IMR-90 (cell line): ENCODE data around the gene SAA4. TPM values are rescaled to one million over a fixed set of nuclear protein-coding genes. Genes with fewer than 3 reads are reported as not detected.

Source experiments
- ATAC-seq: fragments of 200-7000 bp; cut with Tn5 transposase; 2 replicates; pipeline ENCODE4 v1.9.1; 2020; ENCODE audit warnings: low read depth, mild to moderate bottlenecking, moderate library complexity
- BruUV-seq: library from RNA; stranded (reverse); fragments of 400-500 nt; replicated peaks from 2 replicates; lab custom pipeline; 2021; lab: Mats Ljungman, UMichigan
- CTCF ChIA-PET: fragments of 300-600 bp; formaldehyde crosslinking; extraction: SDS; loops from one replicate; lab custom pipeline; 2021; ENCODE audit warnings: antibody characterized with exemption; lab: Yijun Ruan, JAX
- POLR2A ChIA-PET: fragments of 300-600 bp; sonication (Branson Sonifier 250); formaldehyde crosslinking; loops from one replicate; lab custom pipeline; 2022; ENCODE audit warnings: antibody characterized with exemption; ENCODE audit not compliant: unreplicated experiment; lab: Charles Lee
- DNase-seq: peaks from one replicate; pipeline ENCODE4 v3.0.0; 2013
- H2AFZ ChIP-seq: replicated peaks from 2 replicates; pipeline ENCODE3; 2013; ENCODE audit warnings: low read length, mild to moderate bottlenecking; ENCODE audit not compliant: poor library complexity
- H2AK5ac ChIP-seq: 2 replicates; pipeline ENCODE4 v1.6.1; 2013; ENCODE audit warnings: low read depth, low read length, inconsistent platforms
- H2AK9ac ChIP-seq: replicated peaks from 2 replicates; pipeline ENCODE3; 2013; ENCODE audit warnings: mild to moderate bottlenecking, low read depth, low read length, moderate library complexity; ENCODE audit not compliant: poor library complexity
- H2BK120ac ChIP-seq: 2 replicates; pipeline ENCODE4 v1.6.1; 2013; ENCODE audit warnings: low read depth, low read length, inconsistent platforms
- H2BK15ac ChIP-seq: 3 replicates; pipeline ENCODE4 v1.6.1; 2013; ENCODE audit warnings: low read depth, low read length, inconsistent platforms
- H2BK20ac ChIP-seq: 2 replicates; pipeline ENCODE4 v1.6.1; 2013; ENCODE audit warnings: low read depth, mild to moderate bottlenecking, inconsistent platforms, low read length, moderate library complexity
- H2BK5ac ChIP-seq: 2 replicates; pipeline ENCODE4 v1.6.1; 2013; ENCODE audit warnings: mild to moderate bottlenecking, low read depth, low read length, inconsistent platforms; ENCODE audit not compliant: poor library complexity, severe bottlenecking
- H3K14ac ChIP-seq: replicated peaks from 2 replicates; pipeline ENCODE4 v1.6.1; 2013; ENCODE audit warnings: low read depth, low read length, inconsistent platforms
- H3K18ac ChIP-seq: 2 replicates; pipeline ENCODE4 v1.6.1; 2013; ENCODE audit warnings: low read depth, low read length, control low read depth
- H3K23ac ChIP-seq: 2 replicates; pipeline ENCODE4 v1.6.1; 2013; ENCODE audit warnings: low read depth, low read length, inconsistent platforms
- H3K27ac ChIP-seq: 2 replicates; pipeline ENCODE4 v1.5.1; 2013; ENCODE audit warnings: mild to moderate bottlenecking, control low read depth, low read length; ENCODE audit not compliant: insufficient read depth
- H3K27me3 ChIP-seq: 2 replicates; pipeline ENCODE4 v1.6.1; 2013; ENCODE audit warnings: low read length; ENCODE audit not compliant: control insufficient read depth, insufficient read depth
- H3K36me3 ChIP-seq: 2 replicates; pipeline ENCODE4 v1.6.1; 2013; ENCODE audit warnings: low read length, mixed read lengths; ENCODE audit not compliant: control insufficient read depth, insufficient read depth
- H3K4ac ChIP-seq: 2 replicates; pipeline ENCODE4 v1.6.1; 2013; ENCODE audit warnings: low read depth, low read length, inconsistent platforms
- H3K4me1 ChIP-seq: 2 replicates; pipeline ENCODE4 v1.6.1; 2013; ENCODE audit warnings: low read length, mixed read lengths; ENCODE audit not compliant: control insufficient read depth, insufficient read depth
- H3K4me2 ChIP-seq: 2 replicates; pipeline ENCODE4 v1.6.1; 2013; ENCODE audit warnings: low read depth, mild to moderate bottlenecking, control low read depth, low read length, moderate library complexity
- H3K4me3 ChIP-seq: 2 replicates; pipeline ENCODE4 v1.5.1; 2013; ENCODE audit warnings: low read depth, mild to moderate bottlenecking, control low read depth, low read length, moderate library complexity; ENCODE audit not compliant: insufficient read depth
- H3K56ac ChIP-seq: 2 replicates; pipeline ENCODE4 v1.6.1; 2013; ENCODE audit warnings: low read length, inconsistent platforms; ENCODE audit not compliant: insufficient read depth; ENCODE audit errors: extremely low read depth
- H3K79me1 ChIP-seq, 2 experiments: 2 replicates each; pipeline ENCODE4 v1.6.1; 2013; ENCODE audit warnings: low read length in 2 of 2, inconsistent platforms in 1 of 2, low read depth in 1 of 2
- H3K9ac ChIP-seq: 2 replicates; pipeline ENCODE4 v1.6.1; 2013; ENCODE audit warnings: low read depth, low read length, control low read depth
- H3K9me1 ChIP-seq: 2 replicates; pipeline ENCODE4 v1.6.1; 2013; ENCODE audit warnings: low read length, inconsistent platforms; ENCODE audit not compliant: insufficient read depth
- H3K9me3 ChIP-seq: 2 replicates; pipeline ENCODE4 v1.6.1; 2013; ENCODE audit warnings: low read length; ENCODE audit not compliant: control insufficient read depth, insufficient read depth
- H4K20me1 ChIP-seq: 2 replicates; pipeline ENCODE4 v1.6.1; 2013; ENCODE audit warnings: low read length, inconsistent platforms; ENCODE audit not compliant: insufficient read depth
- H4K5ac ChIP-seq: 2 replicates; pipeline ENCODE4 v1.6.1; 2013; ENCODE audit warnings: mild to moderate bottlenecking, low read depth, low read length, control low read depth
- H4K8ac ChIP-seq, 2 experiments: 2 replicates each; pipeline ENCODE4 v1.6.1; 2013; ENCODE audit warnings: low read depth in 2 of 2, low read length in 2 of 2, control low read depth in 1 of 2, inconsistent platforms in 1 of 2
- H4K91ac ChIP-seq: 2 replicates; pipeline ENCODE4 v1.6.1; 2013; ENCODE audit warnings: low read depth, low read length, inconsistent platforms; ENCODE audit not compliant: insufficient read depth
- BHLHE40 ChIP-seq: fragments of 150-350 bp; IDR thresholded peaks from 2 replicates; pipeline ENCODE4 v1.6.1; 2016; ENCODE audit warnings: mild to moderate bottlenecking, low read depth, low read length
- CEBPB ChIP-seq: IDR thresholded peaks from 2 replicates; pipeline ENCODE4 v1.6.1; 2012; ENCODE audit warnings: low read depth, low read length, improper control_type of control experiment
- CHD1 ChIP-seq: IDR thresholded peaks from 2 replicates; pipeline ENCODE4 v1.6.1; 2012; ENCODE audit warnings: low read depth, low read length, improper control_type of control experiment
- FOS ChIP-seq: fragments of 150-350 bp; IDR thresholded peaks from 2 replicates; pipeline ENCODE4 v1.6.1; 2016; ENCODE audit warnings: low read depth, low read length
- MAFK ChIP-seq: IDR thresholded peaks from 2 replicates; pipeline ENCODE4 v1.6.1; 2012; ENCODE audit warnings: low read depth, low read length, improper control_type of control experiment
- MAZ ChIP-seq: IDR thresholded peaks from 2 replicates; pipeline ENCODE4 v1.6.1; 2012; ENCODE audit warnings: low read depth, mild to moderate bottlenecking, low read length, improper control_type of control experiment, moderate library complexity, borderline replicate concordance
- MXI1 ChIP-seq: IDR thresholded peaks from 2 replicates; pipeline ENCODE4 v1.6.1; 2012; ENCODE audit warnings: low read depth, mild to moderate bottlenecking, low read length, moderate library complexity, borderline replicate concordance
- NFE2L2 ChIP-seq: fragments of 150-350 bp; IDR thresholded peaks from 2 replicates; pipeline ENCODE4 v1.6.1; 2016; ENCODE audit warnings: low read depth, mild to moderate bottlenecking, low read length
- POLR2A ChIP-seq: IDR thresholded peaks from 2 replicates; pipeline ENCODE4 v1.6.1; 2012; ENCODE audit warnings: mild to moderate bottlenecking, low read depth, low read length
- RAD21 ChIP-seq: IDR thresholded peaks from 2 replicates; pipeline ENCODE4 v1.6.1; 2012; ENCODE audit warnings: low read length, improper control_type of control experiment
- RCOR1 ChIP-seq: IDR thresholded peaks from 2 replicates; pipeline ENCODE4 v1.6.1; 2012; ENCODE audit warnings: mild to moderate bottlenecking, low read length, improper control_type of control experiment; ENCODE audit not compliant: insufficient replicate concordance
- RFX5 ChIP-seq: IDR thresholded peaks from 2 replicates; pipeline ENCODE4 v1.8.0; 2012; ENCODE audit warnings: low read depth, mild to moderate bottlenecking, low read length, moderate library complexity
- SMC3 ChIP-seq: fragments of 150-350 bp; IDR thresholded peaks from 2 replicates; pipeline ENCODE4 v1.6.1; 2016; ENCODE audit warnings: low read depth, mild to moderate bottlenecking, antibody characterized with exemption, low read length, moderate library complexity
- WGBS, 2 experiments: methylation state at CpG; one replicate each; pipeline versions ENCODE4 v1.1.5 to v1.1.7; 2013; ENCODE audit warnings: missing lambda C conversion rate in 2 of 2; ENCODE audit not compliant: insufficient read length in 1 of 2; ENCODE audit errors: extremely low coverage in 2 of 2; 5-methylcytosine and 5-hydroxymethylcytosine counted together
- dilution Hi-C: fragments of 300-500 bp; cut with HindIII; formaldehyde crosslinking; loops from one replicate; pipeline ENCODE4 v1.14.3; 2018; ENCODE audit warnings: low sequenced_read_pairs; ENCODE audit not compliant: unreplicated experiment
- in situ Hi-C: fragments of 300-500 bp; cut with MboI; formaldehyde crosslinking; loops from 3 replicates; pipeline ENCODE4 v1.14.3; 2019; ENCODE audit warnings: low sequenced_read_pairs, inconsistent platforms, mixed read lengths
- intact Hi-C: fragments of 100-400 bp; cut with micrococcal nuclease; formaldehyde crosslinking; loops from 2 replicates; pipeline ENCODE4 v1.10.0; 2022
- polyA plus RNA-seq, 3 experiments: library from polyadenylated mRNA; depleted of rRNA; stranded (reverse); fragments of >200 nt; gene quantifications; 2 replicates each; pipeline ENCODE4 v1.2.3, GENCODE V29; 2012; ENCODE audit warnings: low replicate concordance in 1 of 3
- total RNA-seq: library from RNA; depleted of rRNA; stranded (reverse); fragments of >200 nt; gene quantifications from 2 replicates; pipeline ENCODE4 v1.2.3, GENCODE V29; 2012
- TF ChIP-seq, protein P1 (sequence below): conservative IDR thresholded peaks from 2 replicates; pipeline ENCODE4 v1.5.1; 2012; ENCODE audit warnings: mild to moderate bottlenecking, low read depth, low read length, improper control_type of control experiment
- TF ChIP-seq, protein P2 (sequence below): fragments of 150-350 bp; IDR thresholded peaks from 2 replicates; pipeline ENCODE4 v1.6.1; 2017; ENCODE audit warnings: mild to moderate bottlenecking, antibody characterized with exemption, low read length, low read depth
- TF ChIP-seq, protein P3 (sequence below): fragments of 150-350 bp; IDR thresholded peaks from 2 replicates; pipeline ENCODE4 v1.6.1; 2016; ENCODE audit warnings: low read depth, mild to moderate bottlenecking, low read length, moderate library complexity, borderline replicate concordance

Gene SAA4
- total and polyA plus RNA-seq, 2 of the 4 experiments (the other 2 are of a cell fraction) = not detected

DNA sequence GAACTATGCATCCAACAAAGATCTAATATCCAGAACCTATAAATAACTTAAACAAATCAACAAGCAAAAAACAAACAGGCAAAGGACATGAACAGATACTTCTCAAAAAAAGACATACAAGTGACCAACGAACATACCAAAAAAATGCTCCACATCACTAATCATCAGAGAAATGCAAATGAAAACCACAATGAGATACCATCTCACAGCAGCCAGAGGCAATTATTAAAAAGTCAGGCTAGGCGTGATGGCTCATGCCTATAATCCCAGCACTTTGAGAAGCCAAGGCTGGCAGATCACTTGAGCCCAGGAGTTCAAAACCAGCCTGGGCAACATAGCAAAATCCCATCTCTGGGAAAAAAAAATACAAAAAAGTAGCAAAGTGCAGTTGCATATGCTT is 10.7 kb downstream of the SAA4 start:
- no peaks in the 10 kb centered on the region for H3K4me1 ChIP-seq
- H3K27ac ChIP-seq = no peak overlapping the region
- no peak overlapping the region for H4K8ac ChIP-seq
- dilution Hi-C loops = no loop called here
- H3K36me3 ChIP-seq = no peaks in the 10 kb centered on the region
- H3K9me1 ChIP-seq = no peaks in the 10 kb centered on the region
- no peaks in the 10 kb centered on the region for H3K79me1 ChIP-seq
- H2AFZ ChIP-seq = no peak overlapping the region
- no peaks in the 10 kb centered on the region for H3K9me3 ChIP-seq
- no peaks in the 10 kb centered on the region for H4K20me1 ChIP-seq
- no peak overlapping the region for H3K23ac ChIP-seq
- H3K56ac ChIP-seq = no peak overlapping the region
- no peak overlapping the region for H3K4me2 ChIP-seq
- H3K4ac ChIP-seq = no peak overlapping the region
- H2BK5ac ChIP-seq = no peak overlapping the region
- H2AK5ac ChIP-seq = no peak overlapping the region
- no peaks in the 10 kb centered on the region for H3K27me3 ChIP-seq
- H4K5ac ChIP-seq = no peak overlapping the region
- ChIA-PET POLR2A (no interaction called here), CTCF (interaction anchor here (1.0 kb wide), 1 partner anchor 18 kb away, joined by 4 read pairs; no protein-coding TSS in a partner anchor)
- TF ChIP-seq, protein P1, sequence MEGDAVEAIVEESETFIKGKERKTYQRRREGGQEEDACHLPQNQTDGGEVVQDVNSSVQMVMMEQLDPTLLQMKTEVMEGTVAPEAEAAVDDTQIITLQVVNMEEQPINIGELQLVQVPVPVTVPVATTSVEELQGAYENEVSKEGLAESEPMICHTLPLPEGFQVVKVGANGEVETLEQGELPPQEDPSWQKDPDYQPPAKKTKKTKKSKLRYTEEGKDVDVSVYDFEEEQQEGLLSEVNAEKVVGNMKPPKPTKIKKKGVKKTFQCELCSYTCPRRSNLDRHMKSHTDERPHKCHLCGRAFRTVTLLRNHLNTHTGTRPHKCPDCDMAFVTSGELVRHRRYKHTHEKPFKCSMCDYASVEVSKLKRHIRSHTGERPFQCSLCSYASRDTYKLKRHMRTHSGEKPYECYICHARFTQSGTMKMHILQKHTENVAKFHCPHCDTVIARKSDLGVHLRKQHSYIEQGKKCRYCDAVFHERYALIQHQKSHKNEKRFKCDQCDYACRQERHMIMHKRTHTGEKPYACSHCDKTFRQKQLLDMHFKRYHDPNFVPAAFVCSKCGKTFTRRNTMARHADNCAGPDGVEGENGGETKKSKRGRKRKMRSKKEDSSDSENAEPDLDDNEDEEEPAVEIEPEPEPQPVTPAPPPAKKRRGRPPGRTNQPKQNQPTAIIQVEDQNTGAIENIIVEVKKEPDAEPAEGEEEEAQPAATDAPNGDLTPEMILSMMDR = no peak
- no peak for TF ChIP-seq BHLHE40
- no peak for TF ChIP-seq MAFK
- TF ChIP-seq MXI1 = no peak
- TF ChIP-seq MAZ = no peak
- no peak for TF ChIP-seq CHD1
- TF ChIP-seq RFX5 = no peak
- TF ChIP-seq SMC3 = no peak
- no peak for TF ChIP-seq RCOR1
- TF ChIP-seq, protein P2, sequence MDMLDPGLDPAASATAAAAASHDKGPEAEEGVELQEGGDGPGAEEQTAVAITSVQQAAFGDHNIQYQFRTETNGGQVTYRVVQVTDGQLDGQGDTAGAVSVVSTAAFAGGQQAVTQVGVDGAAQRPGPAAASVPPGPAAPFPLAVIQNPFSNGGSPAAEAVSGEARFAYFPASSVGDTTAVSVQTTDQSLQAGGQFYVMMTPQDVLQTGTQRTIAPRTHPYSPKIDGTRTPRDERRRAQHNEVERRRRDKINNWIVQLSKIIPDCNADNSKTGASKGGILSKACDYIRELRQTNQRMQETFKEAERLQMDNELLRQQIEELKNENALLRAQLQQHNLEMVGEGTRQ = no peak
- TF ChIP-seq, protein P3, sequence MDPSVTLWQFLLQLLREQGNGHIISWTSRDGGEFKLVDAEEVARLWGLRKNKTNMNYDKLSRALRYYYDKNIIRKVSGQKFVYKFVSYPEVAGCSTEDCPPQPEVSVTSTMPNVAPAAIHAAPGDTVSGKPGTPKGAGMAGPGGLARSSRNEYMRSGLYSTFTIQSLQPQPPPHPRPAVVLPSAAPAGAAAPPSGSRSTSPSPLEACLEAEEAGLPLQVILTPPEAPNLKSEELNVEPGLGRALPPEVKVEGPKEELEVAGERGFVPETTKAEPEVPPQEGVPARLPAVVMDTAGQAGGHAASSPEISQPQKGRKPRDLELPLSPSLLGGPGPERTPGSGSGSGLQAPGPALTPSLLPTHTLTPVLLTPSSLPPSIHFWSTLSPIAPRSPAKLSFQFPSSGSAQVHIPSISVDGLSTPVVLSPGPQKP = no peak
- no peak for TF ChIP-seq NFE2L2
- no peak for TF ChIP-seq RAD21
- TF ChIP-seq FOS = no peak
- no peak for TF ChIP-seq POLR2A
- no peak for TF ChIP-seq CEBPB
- no peak overlapping the region for H3K9ac ChIP-seq
- H3K14ac ChIP-seq = no peak overlapping the region
- ATAC-seq (no peak), DNase-seq (no peak)
- no peak overlapping the region for H2BK15ac ChIP-seq
- in situ Hi-C loops = no loop called here
- H2BK120ac ChIP-seq = no peak overlapping the region
- no peak overlapping the region for H3K18ac ChIP-seq
- intact Hi-C loops = no loop called here
- no peak overlapping the region for H4K91ac ChIP-seq
- H2BK20ac ChIP-seq = no peak overlapping the region
- WGBS, 2 experiments = 20% methylated on average over 1 of the region's 2 CpGs; no CpG with 5 or more reads in 1 of the 2 experiments
- H2AK9ac ChIP-seq = no peak overlapping the region
- no TSS peak for BruUV-seq
- H3K4me3 ChIP-seq = no peak overlapping the region
